BLaER1 (cell line): ENCODE measurements around the gene AGPAT4.

Experiments
- H3K27ac ChIP-seq: shearing (Covaris generic); formaldehyde crosslinking; 2 replicates; pipeline ENCODE4 v1.8.1; 2022
- H3K27me3 ChIP-seq: shearing (Covaris generic); formaldehyde crosslinking; 2 replicates; pipeline ENCODE4 v1.8.1; 2022
- H3K36me3 ChIP-seq: shearing (Covaris generic); formaldehyde crosslinking; 2 replicates; pipeline ENCODE4 v1.8.1; 2022
- H3K4me1 ChIP-seq: shearing (Covaris generic); formaldehyde crosslinking; 2 replicates; pipeline ENCODE4 v1.8.1; 2022
- H3K4me2 ChIP-seq: shearing (Covaris generic); formaldehyde crosslinking; 2 replicates; pipeline ENCODE4 v1.8.1; 2022
- H3K4me3 ChIP-seq: shearing (Covaris generic); formaldehyde crosslinking; 2 replicates; pipeline ENCODE4 v1.8.1; 2022
- H3K9ac ChIP-seq: shearing (Covaris generic); formaldehyde crosslinking; 2 replicates; pipeline ENCODE4 v1.8.1; 2022
- H3K9me3 ChIP-seq: shearing (Covaris generic); formaldehyde crosslinking; 2 replicates; pipeline ENCODE4 v1.8.1; 2022
- H4K20me1 ChIP-seq: shearing (Covaris generic); formaldehyde crosslinking; 2 replicates; pipeline ENCODE4 v1.8.1; 2022
- Cebpa-rat ChIP-seq: shearing (Covaris generic); IDR thresholded peaks from 2 replicates; pipeline ENCODE4 v1.8.1; 2022

The AGPAT4 gene

GRCh38 chr6:161103475-161103874 is 170.4 kb downstream of the AGPAT4 start:
- H3K27ac ChIP-seq = no peak overlapping the region
- no peaks in the 10 kb centered on the region for H3K27me3 ChIP-seq
- H3K9ac ChIP-seq = no peak overlapping the region
- H3K9me3 ChIP-seq = no peaks in the 10 kb centered on the region
- TF ChIP-seq Cebpa-rat = no peak
- no peak overlapping the region for H3K4me3 ChIP-seq
- no peak overlapping the region for H3K4me2 ChIP-seq
- no peaks in the 10 kb centered on the region for H4K20me1 ChIP-seq
- peaks cover 90% of the 10 kb centered on the region for H3K36me3 ChIP-seq
- H3K4me1 ChIP-seq = no peaks in the 10 kb centered on the region

- Histone ChIP-seq H3K4me1 (no peaks in the 10 kb centered on the region), H3K4me2 (no peak overlapping the region), H3K4me3 (no peak overlapping the region), H3K27me3 (no peaks in the 10 kb centered on the region), H3K27ac (no peak overlapping the region), H4K20me1 (no peaks in the 10 kb centered on the region), H3K9ac (no peak overlapping the region), H3K36me3 (peaks cover 90% of the 10 kb centered on the region), H3K9me3 (no peaks in the 10 kb centered on the region)
- no peak for TF ChIP-seq Cebpa-rat
Observed at GRCh38 chr6:161101517-161101916, 172.3 kb downstream of the AGPAT4 start.

GRCh38 chr6:161100072-161100471 is 173.8 kb downstream of the AGPAT4 start:
- Histone ChIP-seq H3K9ac (no peak overlapping the region), H3K4me2 (no peak overlapping the region), H3K9me3 (no peaks in the 10 kb centered on the region), H3K4me3 (no peak overlapping the region), H4K20me1 (no peaks in the 10 kb centered on the region), H3K36me3 (peaks cover 83% of the 10 kb centered on the region), H3K4me1 (no peaks in the 10 kb centered on the region), H3K27ac (no peak overlapping the region), H3K27me3 (no peaks in the 10 kb centered on the region)
- TF ChIP-seq Cebpa-rat = no peak

GRCh38 chr6:161095916-161096315 is 177.9 kb downstream of the AGPAT4 start:
- Histone ChIP-seq H3K4me3 (no peak overlapping the region), H3K27me3 (no peaks in the 10 kb centered on the region), H4K20me1 (no peaks in the 10 kb centered on the region), H3K4me1 (no peaks in the 10 kb centered on the region), H3K4me2 (no peak overlapping the region), H3K9me3 (no peaks in the 10 kb centered on the region), H3K27ac (no peak overlapping the region), H3K9ac (no peak overlapping the region), H3K36me3 (peaks cover 78% of the 10 kb centered on the region)
- no peak for TF ChIP-seq Cebpa-rat

GRCh38 chr6:161094955-161095354 is 178.9 kb downstream of the AGPAT4 start:
- TF ChIP-seq Cebpa-rat = no peak
- no peak overlapping the region for H3K4me2 ChIP-seq
- no peak overlapping the region for H3K27ac ChIP-seq
- no peaks in the 10 kb centered on the region for H3K4me1 ChIP-seq
- no peak overlapping the region for H3K4me3 ChIP-seq
- no peak overlapping the region for H3K9ac ChIP-seq
- peaks cover 80% of the 10 kb centered on the region for H3K36me3 ChIP-seq
- no peaks in the 10 kb centered on the region for H3K27me3 ChIP-seq
- H4K20me1 ChIP-seq = no peaks in the 10 kb centered on the region
- H3K9me3 ChIP-seq = no peaks in the 10 kb centered on the region

- Histone ChIP-seq H3K4me1 (no peaks in the 10 kb centered on the region), H3K27me3 (no peaks in the 10 kb centered on the region), H3K27ac (no peak overlapping the region), H3K36me3 (peaks cover 82% of the 10 kb centered on the region), H3K4me3 (no peak overlapping the region), H3K9ac (no peak overlapping the region), H3K4me2 (no peak overlapping the region), H4K20me1 (peaks cover 10% of the 10 kb centered on the region; the same call in 1 of the 2 replicates), H3K9me3 (no peaks in the 10 kb centered on the region)
- no peak for TF ChIP-seq Cebpa-rat
Observed at GRCh38 chr6:161091972-161092701, 181.7 kb downstream of the AGPAT4 start.

- H4K20me1 ChIP-seq = peaks cover 10% of the 10 kb centered on the region; the same call in 1 of the 2 replicates
- TF ChIP-seq Cebpa-rat = no peak
- no peaks in the 10 kb centered on the region for H3K9me3 ChIP-seq
- H3K27ac ChIP-seq = no peak overlapping the region
- no peak overlapping the region for H3K4me2 ChIP-seq
- no peaks in the 10 kb centered on the region for H3K4me1 ChIP-seq
- no peaks in the 10 kb centered on the region for H3K27me3 ChIP-seq
- no peak overlapping the region for H3K9ac ChIP-seq
- H3K4me3 ChIP-seq = no peak overlapping the region
- peaks cover 84% of the 10 kb centered on the region for H3K36me3 ChIP-seq
Observed at GRCh38 chr6:161091151-161091550, 182.7 kb downstream of the AGPAT4 start.

GRCh38 chr6:161088676-161089328 is 185.1 kb downstream of the AGPAT4 start:
- Histone ChIP-seq H3K4me2 (no peak overlapping the region), H3K9ac (no peak overlapping the region), H3K27ac (no peak overlapping the region), H3K9me3 (no peaks in the 10 kb centered on the region), H3K27me3 (no peaks in the 10 kb centered on the region), H3K4me1 (no peaks in the 10 kb centered on the region), H4K20me1 (peaks cover 10% of the 10 kb centered on the region; the same call in 1 of the 2 replicates), H3K36me3 (peaks cover 95% of the 10 kb centered on the region), H3K4me3 (no peak overlapping the region)
- TF ChIP-seq Cebpa-rat = no peak

GRCh38 chr6:161085246-161085645 is 188.6 kb downstream of the AGPAT4 start:
- H3K9me3 ChIP-seq = no peaks in the 10 kb centered on the region
- H3K4me3 ChIP-seq = no peak overlapping the region
- H3K27ac ChIP-seq = no peak overlapping the region
- H3K36me3 ChIP-seq = peaks cover 100% of the 10 kb centered on the region
- no peak overlapping the region for H3K4me2 ChIP-seq
- H3K9ac ChIP-seq = no peak overlapping the region
- TF ChIP-seq Cebpa-rat = no peak
- peaks cover 17% of the 10 kb centered on the region for H4K20me1 ChIP-seq
- H3K27me3 ChIP-seq = no peaks in the 10 kb centered on the region
- peaks cover 16% of the 10 kb centered on the region for H3K4me1 ChIP-seq

- peaks cover 26% of the 10 kb centered on the region for H3K4me1 ChIP-seq
- H3K4me2 ChIP-seq = peak overlapping the region; percentile 35
- H3K27ac ChIP-seq = peak overlapping the region; percentile 5; the same call in 1 of the 2 replicates
- TF ChIP-seq Cebpa-rat = no peak
- peaks cover 8% of the 10 kb centered on the region; the same call in 1 of the 2 replicates for H4K20me1 ChIP-seq
- no peaks in the 10 kb centered on the region for H3K27me3 ChIP-seq
- H3K4me3 ChIP-seq = no peak overlapping the region
- no peaks in the 10 kb centered on the region for H3K9me3 ChIP-seq
- peak overlapping the region; percentile 33; the same call in 1 of the 2 replicates for H3K9ac ChIP-seq
- peaks cover 100% of the 10 kb centered on the region for H3K36me3 ChIP-seq
Observed at GRCh38 chr6:161082215-161082614, 191.6 kb downstream of the AGPAT4 start.
